Measurements from ENCODE around the gene ALPL. TPM values are rescaled to one million over a fixed set of nuclear protein-coding genes. Genes with fewer than 3 reads are reported as not detected.

The ALPL gene
- polyA plus RNA-seq, 3 donors, result 2.8 to 51.4 (median 29.6) TPM

DNA sequence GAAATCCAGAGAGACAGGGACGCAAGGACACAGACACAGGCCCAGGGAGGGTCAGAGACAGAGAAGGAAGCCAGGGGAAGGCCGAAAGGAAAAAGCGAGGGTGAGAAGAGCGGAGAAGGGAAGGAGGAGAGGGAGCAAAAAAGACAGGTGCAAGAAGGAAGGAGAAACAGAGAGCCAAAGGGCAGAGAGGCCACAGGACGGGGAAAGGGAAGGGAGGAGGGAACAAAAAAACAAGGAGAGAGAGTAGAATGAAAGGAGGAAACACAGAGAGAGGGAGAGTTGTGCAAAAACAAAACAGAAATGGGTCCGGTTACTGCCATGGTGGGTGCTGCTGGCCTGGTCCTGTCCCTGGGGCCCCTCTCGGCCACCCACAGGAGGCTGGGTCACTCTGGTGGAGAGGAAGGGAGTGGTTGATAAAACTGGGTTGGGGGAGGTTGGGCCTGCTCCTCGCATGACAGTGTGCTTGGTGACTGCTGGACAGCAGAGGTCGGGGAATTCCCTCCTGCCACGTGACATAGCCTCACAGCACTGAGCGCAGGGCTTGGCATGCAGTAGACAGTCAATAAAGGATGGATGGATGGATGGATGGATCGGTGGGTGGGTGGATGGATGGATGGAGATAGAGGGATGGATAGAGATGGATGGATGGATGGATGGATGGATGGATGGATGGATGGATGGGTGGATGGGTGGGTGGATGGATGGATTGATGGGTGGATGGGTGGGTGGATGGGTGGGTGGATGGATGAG, 95.2 kb downstream of the ALPL start:
- WGBS, 3 donors, result 84 to 92% (median 84%) methylated on average over 12 of the region's 12 CpGs
- H3K27ac ChIP-seq (ENCODE audit: low read depth, low read length), result no peak overlapping the region

DNA sequence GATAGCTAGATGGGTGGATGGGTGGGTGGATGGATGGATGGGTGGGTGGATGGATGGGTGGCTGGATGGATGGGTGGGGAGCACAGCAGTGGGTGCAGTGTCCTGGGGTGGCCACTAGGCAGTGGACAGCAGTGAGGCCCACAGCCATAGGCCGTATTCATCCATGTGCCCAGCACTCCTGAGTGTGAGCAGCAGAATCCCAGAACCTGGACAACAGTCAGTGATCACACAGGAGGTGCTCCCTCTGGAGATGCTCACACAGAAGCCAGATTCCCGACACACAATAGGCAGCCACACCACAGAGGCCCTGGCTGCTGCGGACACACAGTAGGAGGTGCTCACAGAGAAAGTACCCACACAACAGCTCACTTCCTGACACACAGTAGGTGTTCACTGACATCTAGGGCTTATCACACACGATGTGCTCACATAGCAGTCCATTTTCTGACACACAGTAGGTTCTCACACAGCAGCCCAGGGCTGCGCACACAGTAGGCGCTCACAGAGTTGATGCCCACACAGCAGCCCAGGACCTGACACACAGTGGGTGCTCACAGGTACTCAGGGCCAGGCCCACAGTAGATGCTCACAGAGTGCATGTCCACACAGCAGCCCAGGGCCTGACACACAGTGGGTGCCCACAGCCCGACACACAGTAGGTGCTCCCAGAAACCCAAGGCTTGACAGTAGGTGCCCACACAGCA, 95.9 kb downstream of the ALPL start:
- 85 to 92% (median 90%) methylated on average over 7 of the region's 7 CpGs for WGBS, 3 donors

DNA sequence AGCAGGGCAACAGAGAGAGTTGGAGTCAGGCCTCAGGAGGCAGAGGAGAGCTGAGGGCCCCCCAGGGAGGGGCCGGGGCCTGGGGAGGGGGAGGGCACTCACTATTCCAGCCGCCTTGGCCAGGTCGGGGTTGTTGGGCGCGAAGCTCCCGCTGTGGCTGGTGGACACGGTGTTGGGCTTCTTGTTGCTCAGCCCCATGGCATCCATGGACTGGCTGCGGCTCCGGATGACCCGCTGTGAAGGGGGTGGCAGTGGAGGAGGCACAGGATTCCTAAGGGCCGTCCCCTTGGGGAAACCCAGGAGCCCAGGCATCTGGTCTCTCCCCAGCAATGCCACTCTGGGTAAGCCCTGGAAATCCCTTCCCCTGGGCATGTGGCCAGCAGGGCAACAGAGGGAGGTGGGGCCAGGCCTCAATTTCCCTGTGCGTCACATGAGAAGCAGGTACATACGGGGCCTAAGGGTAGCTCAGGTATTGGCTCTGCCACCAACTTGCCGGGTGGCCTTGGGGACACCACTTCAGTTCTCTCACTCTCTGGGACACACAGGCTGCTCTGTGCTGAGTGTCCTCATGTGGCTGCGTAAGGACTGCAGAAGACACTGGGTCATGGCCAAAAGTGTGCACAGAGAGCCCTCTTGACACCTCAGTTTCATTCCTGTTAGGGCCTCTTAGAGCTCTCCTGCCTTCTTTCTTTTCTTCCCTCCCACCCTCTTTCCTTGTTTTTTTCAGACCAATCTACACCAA, 96.9 kb downstream of the ALPL start:
- H3K27ac ChIP-seq (ENCODE audit: low read depth, low read length), result no peak overlapping the region
- 85 to 92% (median 87%) methylated on average over 14 to 15 of the region's 15 CpGs for WGBS, 3 donors

More for the DNA sequence above, 95.9 kb downstream of the ALPL start:
- no peak overlapping the region for H3K27ac ChIP-seq (ENCODE audit: low read depth, low read length)

DNA sequence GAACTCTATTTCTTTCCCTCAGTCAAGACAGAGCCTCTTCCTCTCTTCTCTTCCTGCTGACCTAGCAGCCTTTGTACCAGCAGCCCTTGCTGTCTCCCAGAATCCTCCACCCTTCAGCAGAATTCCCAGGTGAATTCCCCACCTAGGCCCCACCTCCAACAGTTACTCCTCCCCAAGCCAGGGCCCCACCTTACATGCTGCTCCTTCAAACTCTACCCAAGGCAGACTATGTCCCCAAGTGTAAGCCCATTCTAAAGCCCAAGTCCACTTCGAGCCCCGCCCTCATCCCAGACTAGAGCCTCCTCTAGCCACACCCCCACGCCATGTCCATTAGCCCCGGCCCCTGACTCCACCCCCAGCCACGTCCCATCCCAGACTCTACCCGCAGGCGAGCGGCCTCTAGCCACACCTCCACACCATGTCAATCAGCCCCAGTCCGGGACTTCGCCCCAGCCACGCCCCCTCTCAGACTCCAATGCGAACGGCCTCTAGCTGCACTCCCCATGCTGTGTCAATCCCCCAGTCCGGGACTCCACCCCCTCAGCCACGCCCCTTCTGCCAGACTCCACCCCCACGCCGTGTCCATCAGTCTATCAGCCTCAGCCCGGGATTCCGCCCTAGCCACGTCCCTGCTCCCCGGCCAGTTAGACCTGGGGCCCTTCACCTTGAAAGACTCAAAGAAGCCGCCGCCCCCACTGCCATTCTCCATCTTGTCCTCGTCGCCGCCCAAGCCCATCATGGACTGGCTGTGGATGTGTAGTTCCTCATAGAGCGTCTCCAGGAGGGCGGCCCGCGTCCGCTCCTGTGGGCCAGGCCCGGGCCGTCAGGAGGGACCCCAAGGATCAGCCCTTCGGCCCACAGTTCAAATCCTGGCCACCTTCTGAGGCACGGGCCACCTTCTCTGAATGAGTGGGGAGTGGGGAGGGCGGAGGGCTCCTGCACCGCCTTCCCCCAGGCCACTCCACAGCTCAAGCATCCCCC, 98.6 kb downstream of the ALPL start:
- WGBS, 3 donors, result 28 to 51% (median 35%) methylated on average over 37 of the region's 37 CpGs
- H3K27ac ChIP-seq (ENCODE audit: low read depth, low read length), result no peak overlapping the region

DNA sequence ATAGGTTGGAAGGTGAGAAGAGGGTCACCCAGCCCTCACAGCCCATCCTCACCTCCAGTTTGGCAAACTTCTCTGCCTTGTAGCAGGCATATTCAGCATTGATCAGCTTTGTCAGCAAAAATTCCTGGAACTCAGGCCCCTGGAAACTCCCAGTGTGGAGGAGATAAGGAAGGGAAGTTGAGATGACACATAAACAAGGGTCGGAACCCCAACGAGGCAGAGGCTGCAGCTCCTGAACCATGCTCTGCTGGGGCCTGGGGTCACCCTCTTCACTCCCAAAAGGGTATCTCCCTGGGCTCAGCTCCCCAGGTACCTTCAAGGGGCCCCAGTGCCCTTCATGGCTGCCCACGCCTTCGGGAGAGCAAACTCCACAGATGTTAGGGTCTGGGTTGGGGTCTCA, 99.6 kb downstream of the ALPL start:
- WGBS, 3 donors, result 69 to 81% (median 72%) methylated on average over 4 of the region's 4 CpGs
- no peak overlapping the region for H3K27ac ChIP-seq (ENCODE audit: low read depth, low read length)

DNA sequence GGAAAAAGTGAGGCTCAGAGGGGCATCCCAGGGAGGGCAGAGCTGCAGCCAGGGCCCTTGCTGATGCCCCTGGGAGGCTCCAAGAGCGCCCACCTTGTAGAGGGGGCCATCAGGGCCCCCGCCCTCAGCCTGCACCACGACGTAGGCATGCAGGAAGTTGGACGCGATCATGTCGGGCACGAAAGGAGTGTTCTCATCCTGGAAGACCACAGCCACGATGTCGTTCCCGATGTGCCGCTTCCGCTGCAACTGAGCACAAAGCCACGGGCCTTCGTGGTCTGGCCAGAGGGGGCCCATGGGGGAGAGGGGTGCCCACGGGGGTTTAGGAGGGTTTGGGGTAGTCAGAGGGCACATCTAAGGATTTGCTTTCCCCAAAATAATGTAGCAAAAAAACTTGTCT, 100.8 kb downstream of the ALPL start:
- H3K27ac ChIP-seq (ENCODE audit: low read depth, low read length), result no peak overlapping the region
- WGBS, 3 donors, result 62 to 88% (median 66%) methylated on average over 16 of the region's 16 CpGs

DNA sequence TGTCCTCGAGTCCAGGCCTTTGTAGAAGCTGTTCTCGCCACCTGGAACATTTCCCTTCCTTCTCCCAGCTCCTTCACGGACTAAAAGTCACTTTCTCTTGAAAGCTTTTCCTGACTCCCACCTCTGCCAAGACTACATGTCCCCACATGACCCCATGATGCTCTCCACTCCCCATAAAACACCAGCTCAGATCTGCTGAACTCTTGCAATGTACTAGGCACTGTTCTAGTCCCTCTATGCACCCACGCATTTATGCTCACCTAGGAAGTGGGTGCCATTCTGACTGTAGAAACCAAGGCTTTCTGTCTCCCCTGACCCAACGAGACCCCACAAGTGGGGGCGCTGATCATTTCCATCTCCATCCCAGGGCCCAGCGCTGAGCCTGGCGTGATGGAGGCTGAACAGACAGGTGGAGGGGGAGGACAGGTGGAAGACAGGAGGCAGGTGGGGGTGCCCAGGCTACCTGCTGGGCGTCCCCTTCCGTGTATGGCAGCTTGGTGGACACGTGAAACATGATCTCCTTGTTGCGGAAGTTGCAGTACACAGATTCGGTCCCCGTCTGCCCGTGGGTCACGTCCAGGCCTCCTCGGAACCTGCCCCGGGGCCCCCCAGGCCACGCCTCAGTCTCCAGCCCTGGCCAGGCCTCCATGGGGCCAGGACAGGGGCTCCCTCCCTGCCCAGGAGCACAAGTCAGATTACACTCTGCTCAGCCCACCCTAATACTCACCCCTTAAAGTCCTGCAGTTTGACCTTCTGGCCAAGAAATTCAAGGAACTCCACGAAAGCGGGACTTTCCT, 102.0 kb downstream of the ALPL start:
- no peak overlapping the region for H3K27ac ChIP-seq (ENCODE audit: low read depth, low read length)
- 82 to 88% (median 83%) methylated on average over 21 of the region's 21 CpGs for WGBS, 3 donors

DNA sequence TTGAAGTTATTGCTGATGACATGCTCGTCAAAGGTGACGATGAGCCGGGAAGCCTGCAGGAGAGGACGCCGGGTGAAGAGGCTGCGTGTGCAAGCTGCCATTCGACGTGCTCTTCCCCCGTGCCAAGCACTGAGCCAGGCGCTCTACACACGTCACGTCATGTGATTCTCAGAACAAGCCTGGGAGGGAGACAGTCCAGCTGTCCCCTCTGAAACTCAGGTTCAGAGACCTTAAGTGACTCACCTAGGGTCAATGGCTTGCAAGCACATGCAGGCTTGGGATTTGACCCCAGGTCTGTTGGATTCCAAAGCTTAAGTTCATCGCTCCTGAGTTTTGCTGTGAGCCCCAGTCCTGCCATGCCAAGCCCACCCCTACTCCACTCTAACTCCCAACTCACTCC, 102.8 kb downstream of the ALPL start:
- no peak overlapping the region for H3K27ac ChIP-seq (ENCODE audit: low read depth, low read length)
- WGBS, 3 donors, result 92 to 94% (median 94%) methylated on average over 13 of the region's 13 CpGs

DNA sequence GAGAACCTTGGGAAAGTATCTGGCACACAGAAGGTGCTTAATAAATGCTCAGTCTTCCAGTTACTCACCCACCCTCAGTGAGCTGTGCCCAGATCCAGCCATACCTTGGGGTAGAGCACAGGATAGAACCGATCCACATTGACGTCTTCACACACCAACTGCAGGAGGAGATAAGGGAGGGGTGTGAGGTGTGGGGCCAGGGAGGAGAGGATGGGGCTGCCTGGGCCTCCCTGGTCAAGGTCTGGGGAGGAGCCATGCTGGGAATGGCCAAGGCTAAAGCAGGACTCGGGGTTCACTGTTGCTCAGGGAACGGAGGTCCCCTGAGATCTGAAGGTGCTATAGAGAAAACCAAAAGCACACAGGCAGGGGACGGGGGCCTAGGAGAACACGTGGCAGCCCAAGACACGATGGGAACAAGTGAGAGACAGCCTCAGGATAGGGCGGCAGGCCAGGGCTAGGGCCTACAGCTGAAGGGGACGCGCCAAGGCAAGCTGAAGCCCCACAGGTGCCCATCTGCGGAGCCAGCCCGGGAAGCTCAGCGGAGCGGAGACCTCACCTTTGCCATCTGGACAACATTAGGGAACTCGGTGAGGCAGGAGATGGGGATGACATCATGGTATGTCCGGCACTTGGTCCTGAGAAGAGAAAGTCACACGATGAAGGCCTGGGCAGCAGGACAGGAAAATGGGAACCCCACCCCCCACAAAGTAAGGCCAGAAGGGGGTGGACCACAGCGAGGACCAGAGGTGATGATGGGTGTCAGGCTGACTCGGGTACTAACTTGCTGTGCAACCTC, 104.0 kb downstream of the ALPL start:
- WGBS, 3 donors, result 83 to 86% (median 83%) methylated on average over 19 of the region's 19 CpGs
- no peak overlapping the region for H3K27ac ChIP-seq (ENCODE audit: low read depth, low read length)

DNA sequence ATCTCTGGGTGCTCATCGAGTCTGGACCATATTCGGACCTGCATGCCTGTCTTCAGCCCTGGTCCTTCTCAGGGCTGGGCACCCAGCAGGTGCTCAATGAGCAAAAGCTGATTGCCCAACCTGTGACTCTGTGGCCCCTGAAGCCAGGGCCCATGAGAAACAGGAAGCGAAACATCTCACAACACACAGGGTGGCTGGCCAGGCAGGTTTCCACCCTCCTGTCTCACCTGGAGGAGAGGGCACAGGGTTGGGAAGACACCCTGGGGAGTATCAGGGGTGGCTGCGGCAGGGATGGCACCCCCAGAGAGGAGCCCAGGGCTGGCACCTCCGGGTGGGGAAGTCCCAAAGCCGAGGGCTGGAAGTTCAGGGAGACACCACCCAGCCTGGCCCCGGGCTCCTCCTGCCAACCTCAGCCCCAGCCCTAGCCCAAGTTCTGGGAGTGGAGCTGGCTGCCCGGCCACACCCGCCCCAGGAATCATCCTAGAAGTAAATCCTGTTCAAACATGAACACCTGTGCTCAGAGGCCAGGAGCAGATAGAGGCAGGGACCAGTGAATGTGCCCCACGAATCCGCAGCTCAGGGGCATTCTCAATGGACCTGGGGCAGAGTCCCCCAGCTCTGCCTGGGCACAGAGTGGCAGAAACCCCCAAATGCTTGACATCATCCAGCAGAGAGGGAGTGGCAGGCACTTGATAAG, 105.3 kb downstream of the ALPL start:
- WGBS, 3 donors, result 86 to 87% (median 87%) methylated on average over 11 of the region's 11 CpGs
- H3K27ac ChIP-seq (ENCODE audit: low read depth, low read length), result no peak overlapping the region

DNA sequence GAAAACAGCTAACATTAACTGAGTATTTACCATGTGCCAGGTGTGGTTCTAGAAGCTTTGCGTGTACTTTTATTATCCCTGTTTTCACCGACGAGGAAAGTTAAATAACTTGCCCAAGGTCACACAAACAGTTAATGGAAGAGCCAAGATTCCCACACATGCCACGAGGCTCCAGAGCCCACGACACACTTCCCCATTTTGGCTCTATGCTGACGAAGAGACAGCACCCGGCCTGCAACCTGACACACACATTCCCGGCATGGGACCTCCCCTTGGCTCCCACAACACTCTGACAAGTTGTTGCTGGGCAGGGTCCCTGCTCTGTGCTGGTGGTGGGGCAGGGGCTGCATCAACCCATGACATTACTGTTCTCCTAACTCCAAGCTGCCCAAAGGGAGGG, 107.1 kb downstream of the ALPL start:
- no peak overlapping the region for H3K27ac ChIP-seq (ENCODE audit: low read depth, low read length)
- 23 to 72% (median 66%) methylated on average over 8 of the region's 8 CpGs for WGBS, 3 donors

DNA sequence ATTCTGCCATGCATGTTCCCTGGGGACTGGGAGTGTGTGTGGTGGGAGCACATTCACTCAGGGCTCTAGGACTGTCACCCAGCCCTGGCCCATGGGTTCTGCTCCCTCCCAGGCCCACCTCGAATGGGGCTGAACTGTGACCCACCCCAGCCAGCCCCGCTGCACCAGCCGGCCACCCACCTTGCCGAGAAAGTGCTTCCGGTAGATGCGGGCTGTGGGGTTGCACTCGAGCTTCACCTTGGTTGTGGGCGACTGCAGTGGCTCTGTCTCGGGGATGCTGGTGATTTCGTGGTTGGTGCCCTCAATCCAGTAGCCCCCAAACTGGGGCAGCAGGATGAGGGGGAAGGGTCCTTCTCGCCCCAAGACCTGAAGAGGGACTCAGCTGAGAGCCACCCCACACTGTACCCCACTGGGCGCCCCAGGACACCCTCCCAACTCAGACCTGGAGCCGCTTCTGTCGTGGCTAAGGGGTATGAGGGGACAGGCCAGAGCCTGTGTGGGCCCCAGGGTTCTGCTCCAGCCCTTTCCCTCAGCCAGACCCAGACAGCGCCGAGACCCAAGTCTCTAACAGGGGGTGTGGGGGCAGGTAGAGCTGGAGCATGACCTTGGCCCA, 108.0 kb downstream of the ALPL start:
- 88 to 93% (median 92%) methylated on average over 16 of the region's 16 CpGs for WGBS, 3 donors
- H3K27ac ChIP-seq (ENCODE audit: low read depth, low read length), result no peak overlapping the region

DNA sequence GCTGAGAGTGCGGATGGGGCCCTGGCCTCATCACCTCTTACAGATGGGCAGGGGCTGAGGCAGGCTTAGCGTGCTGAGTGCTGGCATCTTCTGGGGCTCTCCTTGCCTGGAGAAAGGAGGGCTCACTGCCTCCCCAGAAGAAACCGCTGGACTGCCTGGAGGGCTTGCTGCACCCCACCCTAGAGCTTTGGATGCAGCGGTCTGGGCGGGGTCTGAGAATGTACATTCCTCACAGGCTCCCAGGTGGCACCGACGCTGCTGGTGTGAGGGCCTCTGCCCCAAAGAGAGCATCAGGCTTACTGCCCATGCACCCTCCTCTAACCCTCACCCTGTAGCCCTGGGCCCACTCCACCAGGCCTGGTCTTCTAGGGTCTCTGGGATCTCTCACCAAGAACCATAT, 108.8 kb downstream of the ALPL start:
- 80 to 88% (median 87%) methylated on average over 7 of the region's 7 CpGs for WGBS, 3 donors
- no peak overlapping the region for H3K27ac ChIP-seq (ENCODE audit: low read depth, low read length)

DNA sequence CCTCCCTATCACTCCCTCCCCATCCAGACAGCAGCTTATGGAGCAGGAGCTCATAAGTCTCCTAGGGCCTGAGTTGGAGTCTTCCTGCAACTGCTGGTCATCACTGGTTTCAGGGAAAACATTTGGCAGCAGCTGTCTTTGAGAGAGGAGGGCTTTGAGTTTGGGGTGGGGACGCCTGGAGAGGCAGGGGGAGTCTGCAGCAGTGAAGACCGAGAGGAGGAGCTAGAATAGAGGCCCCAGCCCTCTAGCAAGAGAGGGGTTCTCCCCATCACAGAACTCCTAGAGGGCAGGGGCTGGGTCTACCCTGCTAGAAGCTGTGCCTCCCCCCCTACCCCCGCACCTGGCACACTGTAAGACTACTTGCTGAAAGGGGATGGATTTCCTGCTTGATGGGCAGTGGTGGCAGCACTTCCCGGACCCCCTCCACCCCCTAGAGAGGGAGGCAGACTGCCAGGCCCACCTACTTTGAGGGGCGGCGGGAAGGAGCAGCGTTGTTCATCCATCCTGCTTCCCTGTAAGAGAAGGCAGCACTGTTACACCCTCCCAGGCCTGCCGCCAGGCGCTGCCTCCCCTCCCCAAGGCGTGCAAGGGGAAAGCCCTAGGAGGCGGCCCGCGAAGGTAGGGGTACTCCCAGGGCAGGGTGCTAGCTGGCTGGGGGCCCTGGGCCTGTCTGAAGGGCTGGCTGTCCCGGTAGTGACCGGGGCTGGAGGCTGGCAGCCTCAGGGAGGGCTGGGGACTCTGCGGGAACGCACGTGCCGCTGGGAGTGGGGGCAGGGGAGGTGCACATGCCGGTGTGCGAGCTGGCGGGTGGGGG, 109.5 kb downstream of the ALPL start:
- WGBS, 3 donors, result 24 to 34% (median 29%) methylated on average over 22 of the region's 22 CpGs
- no peak overlapping the region for H3K27ac ChIP-seq (ENCODE audit: low read depth, low read length)

DNA sequence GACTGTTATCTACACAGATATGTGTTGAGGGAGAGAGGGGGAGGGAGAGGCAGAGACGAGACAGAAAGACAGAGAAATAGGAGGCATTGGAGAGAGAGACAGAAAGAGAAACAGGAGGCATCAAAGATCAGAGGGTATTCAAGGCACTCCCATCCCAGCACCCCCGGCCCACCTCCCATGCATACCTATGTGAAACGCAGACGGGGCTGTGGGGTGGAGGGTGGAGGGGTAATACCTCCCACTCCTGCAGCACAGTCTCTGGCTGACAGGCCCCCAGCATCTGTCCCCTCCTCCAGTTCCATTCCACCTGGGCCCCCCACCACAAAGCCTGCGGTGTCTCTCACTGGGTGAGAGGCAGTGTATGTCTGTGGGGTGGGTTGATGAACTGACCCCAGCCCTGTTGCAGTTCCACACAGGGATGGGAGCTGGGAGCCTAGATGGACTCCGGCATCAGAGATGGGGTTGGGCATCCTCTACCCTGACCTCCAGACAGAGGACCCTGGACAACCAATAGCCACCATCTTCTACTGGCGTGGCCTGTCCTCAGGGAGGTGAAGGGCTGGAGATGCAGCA, 110.2 kb downstream of the ALPL start:
- WGBS, 3 donors, result 41 to 57% (median 47%) methylated on average over 6 to 7 of the region's 7 CpGs
- no peak overlapping the region for H3K27ac ChIP-seq (ENCODE audit: low read depth, low read length)
